Heart left ventricle (tissue), 16 donors: ENCODE measurements around the gene FNDC5. TPM values are rescaled to one million over a fixed set of nuclear protein-coding genes. Genes with fewer than 3 reads are reported as not detected.

Experiments
- ATAC-seq, 4 donors: fragments of 200-7000 bp; cut with Tn5 transposase; one replicate each; pipeline ENCODE4 v1.9.1; 2020 to 2022; ENCODE audit warnings: moderate library complexity in 4 of 4, mild to moderate bottlenecking in 3 of 4, moderate number of reproducible peaks in 1 of 4
- DNase-seq, 5 donors: peaks; one replicate each; pipeline ENCODE4 v3.0.0-alpha.2; 2020
- H3K27ac ChIP-seq, 12 donors: fragments of 200-600 bp; sonication (generic) in 4 of 12; one replicate each; pipeline versions ENCODE4 v1.5.0 to v1.8.0; 2016 to 2022; ENCODE audit warnings: mild to moderate bottlenecking in 2 of 12
- H3K27me3 ChIP-seq, 9 donors: fragments of 200-600 bp; sonication (generic) in 2 of 9; one replicate each; pipeline versions ENCODE4 v1.5.1 to v1.8.0; 2016 to 2022; ENCODE audit warnings: mild to moderate bottlenecking in 3 of 9
- H3K36me3 ChIP-seq, 9 donors: fragments of 200-600 bp; sonication (generic) in 2 of 9; one replicate each; pipeline versions ENCODE4 v1.5.0 to v1.8.0; 2018 to 2022; ENCODE audit warnings: mild to moderate bottlenecking in 2 of 9
- H3K4me1 ChIP-seq, 12 donors: fragments of 200-600 bp; sonication (generic) in 4 of 12; one replicate each; pipeline versions ENCODE4 v1.5.0 to v1.8.0; 2016 to 2022; ENCODE audit warnings: mild to moderate bottlenecking in 3 of 12
- H3K4me3 ChIP-seq, 12 donors: fragments of 200-600 bp; sonication (generic) in 4 of 12; one replicate each; pipeline versions ENCODE4 v1.5.0 to v1.8.0; 2017 to 2022; ENCODE audit warnings: mild to moderate bottlenecking in 9 of 12, moderate library complexity in 4 of 12
- H3K9me3 ChIP-seq, 12 donors: fragments of 200-600 bp; sonication (generic) in 4 of 12; one replicate each; pipeline versions ENCODE4 v1.5.0 to v1.8.0; 2016 to 2022; ENCODE audit warnings: mild to moderate bottlenecking in 1 of 12
- CTCF ChIP-seq, 12 donors: fragments of 200-600 bp; sonication (generic) in 4 of 12; IDR thresholded peaks; one replicate each; pipeline versions ENCODE4 v1.5.0 to v1.8.0; 2018 to 2022; ENCODE audit warnings: antibody characterized with exemption in 12 of 12, mild to moderate bottlenecking in 5 of 12
- POLR2A ChIP-seq, 2 donors: fragments of 450-650 bp; IDR thresholded peaks; one replicate each; pipeline ENCODE4 v1.6.1; 2017; ENCODE audit warnings: antibody characterized with exemption in 2 of 2, mild to moderate bottlenecking in 2 of 2, moderate library complexity in 2 of 2
- WGBS, 4 donors: extraction: QIAGEN DNeasy Blood & Tissue Kit in 2 of 4; methylation state at CpG; one replicate each; pipeline versions ENCODE4 v1.1.5 to v1.1.7; 2013 to 2018; 5-methylcytosine and 5-hydroxymethylcytosine counted together
- intact Hi-C, 10 donors: fragments of 100-400 bp; cut with DNase I; formaldehyde crosslinking; loops; one replicate each; pipeline versions ENCODE4 v1.11.1 to v1.14.2; 2022
- polyA plus RNA-seq, 2 donors: library from polyadenylated mRNA; stranded (reverse); fragments of 200-250 nt; gene quantifications; one replicate each; pipeline ENCODE4 v1.2.3, GENCODE V29; 2013
- total RNA-seq, 9 donors: library from RNA; depleted of rRNA in 2 of 9; stranded (reverse); fragments of >200 nt in 2 of 9; fragmentation: NEBNext Ultra II Directional in 3 of 9; extraction: Animal tissue kit (Norgen Biotek cat#: 25700) in 3 of 9; gene quantifications; one replicate each; pipeline versions ENCODE4 v1.1.0 to v1.2.4, GENCODE V29; 2016 to 2023
- donor health status: ischemic (EF 13 %, LVEDD 7.1; RV severe dilation, severe dysfunction).
- donor health status: healthy with polysubstance abuse.
- donor health status: DM: no; HTN: yes; CAD: no.
- donor health status: DM: no; HTN: no; CAD: no.
- donor health status: ischemic (EF 25% LVEDD 6.9; RV normal size, moderate dysfunction).
- donor health status: ischemic (EF 25% LVEDD 5.7; RV mildly dilated, moderate dysfunction).
- donor health status: healthy.
- donor health status: DM: yes; HTN: yes; CAD: no.
- donor health status: ischemic (EF 35%, LVEDD 5.7; RV mildly dilated, moderate dysfunction).
- donor health status: nonischemic (EF 11% LVEDD 7.7; RV severe dilation, severe dysfunction).
- donor health status: DM: yes; HTN: yes; CAD: no.
- donor health status: PGD.
- donor health status: ischemic (EF 29% LVEDD 5.4; RV normal size, mild dysfunction).
- donor health status: nonischemic (EF 23%, LVEDD 6.1; RV moderate dilation, normal function).

Gene FNDC5
- total and polyA plus RNA-seq, 11 donors: 18.2 to 134 (median 59.7) TPM

- intact Hi-C loops: loop anchor here in 2 of 10 donors (5.0 to 10.0 kb wide), 2 partner anchors 36 to 159 kb away; partner anchors contain the start of gene SYNC (in 1 of the 2)
- WGBS, 4 donors: 90 to 97% (median 95%) methylated on average over 4 of the region's 4 CpGs
Measured at GRCh38 chr1:32863218-32863880, 7.4 kb downstream of the FNDC5 start.

GRCh38 chr1:32861904-32862695 lies 8.6 kb downstream of the FNDC5 start:
- H3K9me3 ChIP-seq: no peaks in the 10 kb centered on the region
- 60 to 72% (median 69%) methylated on average over 3 of the region's 3 CpGs for WGBS, 4 donors
- TF ChIP-seq CTCF (IDR thresholded peaks at IDR 0.05) (no peak), POLR2A (IDR thresholded peaks at IDR 0.05) (no peak)
- peak in 1 of 4 donors; percentile 11 for ATAC-seq
- peaks cover 0 to 65% (median 25%) of the 10 kb centered on the region in 9 donors for H3K36me3 ChIP-seq
- H3K4me1 ChIP-seq: peaks cover 0 to 45% (median 25%) of the 10 kb centered on the region in 12 donors
- no peaks in the 10 kb centered on the region for H3K27me3 ChIP-seq
- H3K4me3 ChIP-seq: no peak overlapping the region
- DNase-seq: no peak
- H3K27ac ChIP-seq: peak overlapping the region in 1 of 12 donors; percentile 40
- intact Hi-C loops: loop anchor here in 2 of 10 donors (5.0 to 10.0 kb wide), 2 partner anchors 35 to 157 kb away; partner anchors contain the start of gene SYNC (in 1 of the 2)

More at GRCh38 chr1:32863218-32863880, 7.4 kb downstream of the FNDC5 start:
- no peak overlapping the region for H3K27ac ChIP-seq
- peaks cover 0 to 45% (median 25%) of the 10 kb centered on the region in 12 donors for H3K4me1 ChIP-seq
- no peaks in the 10 kb centered on the region for H3K27me3 ChIP-seq
- TF ChIP-seq POLR2A (IDR thresholded peaks at IDR 0.05): no peak
- TF ChIP-seq CTCF (IDR thresholded peaks at IDR 0.05): no peak
- peaks cover 0 to 52% (median 13%) of the 10 kb centered on the region in 9 donors for H3K36me3 ChIP-seq
- no peak overlapping the region for H3K4me3 ChIP-seq
- DNase-seq (no peak), ATAC-seq (no peak)
- no peaks in the 10 kb centered on the region for H3K9me3 ChIP-seq

GRCh38 chr1:32860566-32860965 lies 10.1 kb downstream of the FNDC5 start:
- Histone ChIP-seq H3K36me3 (peaks cover 0 to 80% (median 41%) of the 10 kb centered on the region in 9 donors), H3K27me3 (no peaks in the 10 kb centered on the region), H3K27ac (no peak overlapping the region), H3K4me3 (no peak overlapping the region), H3K4me1 (peaks cover 0 to 37% (median 20%) of the 10 kb centered on the region in 12 donors), H3K9me3 (no peaks in the 10 kb centered on the region)
- no peak for DNase-seq
- intact Hi-C loops: loop anchor here in 2 of 10 donors (5.0 to 10.0 kb wide), 2 partner anchors 33 to 156 kb away; partner anchors contain the start of gene SYNC (in 1 of the 2)
- no peak for ATAC-seq
- TF ChIP-seq POLR2A (IDR thresholded peaks at IDR 0.05) (no peak), CTCF (IDR thresholded peaks at IDR 0.05) (no peak)

GRCh38 chr1:32859915-32860314 lies 10.8 kb downstream of the FNDC5 start:
- H3K9me3 ChIP-seq: no peaks in the 10 kb centered on the region
- H3K27ac ChIP-seq: no peak overlapping the region
- H3K36me3 ChIP-seq: peaks cover 0 to 87% (median 47%) of the 10 kb centered on the region in 9 donors
- no peak for TF ChIP-seq POLR2A (IDR thresholded peaks at IDR 0.05)
- TF ChIP-seq CTCF (IDR thresholded peaks at IDR 0.05): no peak
- H3K4me3 ChIP-seq: no peak overlapping the region
- no peak for ATAC-seq
- intact Hi-C loops: loop anchor here in 2 of 10 donors (5.0 to 10.0 kb wide), 2 partner anchors 33 to 155 kb away; partner anchors contain the start of gene SYNC (in 1 of the 2)
- H3K4me1 ChIP-seq: peaks cover 0 to 33% (median 16%) of the 10 kb centered on the region in 12 donors
- no peak for DNase-seq
- WGBS, 4 donors: 88 to 93% (median 89%) methylated on average over 2 of the region's 2 CpGs
- no peaks in the 10 kb centered on the region for H3K27me3 ChIP-seq
